GM10266 (cell line): Measurements from ENCODE around the gene FIZ1.

Experiments used
- DNase-seq: peaks from one replicate; pipeline ENCODE4 v3.0.0; 2012; ENCODE audit errors: extremely low spot score
- CTCF ChIP-seq: IDR thresholded peaks from 2 replicates; pipeline ENCODE4 v1.5.1; 2012; ENCODE audit warnings: mild to moderate bottlenecking, low read depth; ENCODE audit not compliant: control insufficient read depth, insufficient read depth; ENCODE audit errors: missing control alignments

Gene FIZ1

GRCh38 chr19:55544776-55545439, 54.4 kb downstream of the FIZ1 start:
- no peak for TF ChIP-seq CTCF
- no peak for DNase-seq

GRCh38 chr19:55544014-55544413, 55.3 kb downstream of the FIZ1 start:
- no peak for DNase-seq
- TF ChIP-seq CTCF, result no peak

DNA sequence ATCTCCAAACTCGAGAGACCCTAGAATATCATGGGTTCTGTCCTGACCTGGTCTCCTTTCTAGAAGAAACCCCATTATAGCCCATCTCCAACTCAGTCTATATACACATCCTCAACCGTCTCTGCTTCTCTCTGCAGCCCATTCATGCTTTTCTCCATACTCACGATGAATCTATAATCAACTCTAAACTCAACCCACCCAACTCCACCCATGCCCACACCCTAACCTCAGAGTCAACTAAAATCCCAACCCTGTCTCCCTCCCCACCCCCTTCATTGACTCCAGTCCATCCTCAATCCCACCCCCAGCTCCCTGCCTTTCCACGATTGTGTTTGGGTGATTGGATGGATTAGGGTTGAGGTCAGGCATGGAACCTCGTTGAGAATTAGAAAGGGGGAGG, 55.8 kb downstream of the FIZ1 start:
- no peak for DNase-seq
- no peak for TF ChIP-seq CTCF

DNA sequence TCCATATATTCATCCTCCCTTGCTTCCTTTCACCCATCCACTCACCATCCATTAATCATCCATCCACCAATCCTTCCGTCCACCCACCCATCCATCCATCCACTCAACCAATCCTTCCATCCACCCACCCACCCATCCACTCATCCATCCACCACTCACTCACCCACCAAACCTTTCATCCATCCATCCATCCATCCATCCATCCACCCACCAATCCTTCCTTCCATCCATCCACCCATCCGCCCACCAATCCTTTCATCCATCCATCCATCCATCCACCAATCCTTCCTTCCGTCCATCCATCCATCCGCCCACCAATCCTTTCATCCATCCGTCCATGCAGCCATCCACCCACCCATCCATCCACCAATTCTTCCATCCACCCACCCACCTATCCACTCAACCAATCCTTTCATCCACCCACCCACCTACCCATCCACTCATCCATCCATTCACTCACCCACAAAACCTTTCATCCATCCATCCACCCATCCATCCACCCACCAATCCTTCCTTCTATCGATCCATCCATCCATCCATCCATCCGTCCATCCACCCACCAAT, 56.9 kb downstream of the FIZ1 start:
- TF ChIP-seq CTCF, result no peak
- no peak for DNase-seq
